ENCODE measurements around the gene RNASEH2C.
"Not testable (repeated sequence)": the region's sequence is repeated elsewhere in the genome, so short reads cannot be mapped to it uniquely, and the experiment has no call there.

Gene RNASEH2C

GRCh38 chr11:65716774-65717405 lies 3.7 kb downstream of the RNASEH2C start:
- Histone ChIP-seq H3K4me3 (ENCODE audit: low read depth in 1 of 2, low read length in 2 of 2) (no peak overlapping the region), H3K27ac (ENCODE audit: low read length) (no peak overlapping the region), H3K9me3 (ENCODE audit: control insufficient read depth in 1 of 2, low read length in 2 of 2) (no peaks in the 10 kb centered on the region), H3K36me3 (ENCODE audit: control insufficient read depth in 1 of 2, insufficient read depth in 2 of 2, low read length in 2 of 2) (peaks cover 51 to 67% of the 10 kb centered on the region in 2 donors), H3K4me1 (ENCODE audit: control insufficient read depth in 1 of 2, insufficient read depth in 2 of 2, low read length in 2 of 2) (peaks cover 12 to 36% of the 10 kb centered on the region in 2 donors), H3K27me3 (ENCODE audit: low read depth, low read length) (no peaks in the 10 kb centered on the region)

GRCh38 chr11:65716302-65716701 lies 4.3 kb downstream of the RNASEH2C start:
- Histone ChIP-seq H3K4me3 (ENCODE audit: low read depth in 1 of 2, low read length in 2 of 2) (no peak overlapping the region), H3K27me3 (ENCODE audit: low read depth, low read length) (no peaks in the 10 kb centered on the region), H3K36me3 (ENCODE audit: control insufficient read depth in 1 of 2, insufficient read depth in 2 of 2, low read length in 2 of 2) (peaks cover 51 to 68% of the 10 kb centered on the region in 2 donors), H3K9me3 (ENCODE audit: control insufficient read depth in 1 of 2, low read length in 2 of 2) (no peaks in the 10 kb centered on the region), H3K27ac (ENCODE audit: low read length) (no peak overlapping the region), H3K4me1 (ENCODE audit: control insufficient read depth in 1 of 2, insufficient read depth in 2 of 2, low read length in 2 of 2) (peaks cover 12 to 36% of the 10 kb centered on the region in 2 donors)

- peaks cover 8 to 31% of the 10 kb centered on the region in 2 donors for H3K4me1 ChIP-seq (ENCODE audit: control insufficient read depth in 1 of 2, insufficient read depth in 2 of 2, low read length in 2 of 2)
- no peaks in the 10 kb centered on the region for H3K9me3 ChIP-seq (ENCODE audit: control insufficient read depth in 1 of 2, low read length in 2 of 2)
- peaks cover 51 to 65% of the 10 kb centered on the region in 2 donors for H3K36me3 ChIP-seq (ENCODE audit: control insufficient read depth in 1 of 2, insufficient read depth in 2 of 2, low read length in 2 of 2)
- H3K27ac ChIP-seq (ENCODE audit: low read length): no peak overlapping the region
- no peak overlapping the region for H3K4me3 ChIP-seq (ENCODE audit: low read depth in 1 of 2, low read length in 2 of 2)
- no peaks in the 10 kb centered on the region for H3K27me3 ChIP-seq (ENCODE audit: low read depth, low read length)
These were observed 6.2 kb downstream of the RNASEH2C start for GRCh38 chr11:65714433-65714832.

- H3K36me3 ChIP-seq (ENCODE audit: control insufficient read depth in 1 of 2, insufficient read depth in 2 of 2, low read length in 2 of 2): peaks cover 44 to 55% of the 10 kb centered on the region in 2 donors
- H3K4me3 ChIP-seq (ENCODE audit: low read depth in 1 of 2, low read length in 2 of 2): peak overlapping the region; percentile 67 to 84
- no peaks in the 10 kb centered on the region for H3K9me3 ChIP-seq (ENCODE audit: control insufficient read depth in 1 of 2, low read length in 2 of 2)
- H3K4me1 ChIP-seq (ENCODE audit: control insufficient read depth in 1 of 2, insufficient read depth in 2 of 2, low read length in 2 of 2): peaks cover 0 to 20% of the 10 kb centered on the region in 2 donors
- peak overlapping the region; percentile 95 for H3K27ac ChIP-seq (ENCODE audit: low read length)
- H3K27me3 ChIP-seq (ENCODE audit: low read depth, low read length): no peaks in the 10 kb centered on the region
These were observed 7.2 kb downstream of the RNASEH2C start for GRCh38 chr11:65713212-65713969.

- no peaks in the 10 kb centered on the region for H3K27me3 ChIP-seq (ENCODE audit: low read depth, low read length)
- H3K4me1 ChIP-seq (ENCODE audit: control insufficient read depth in 1 of 2, insufficient read depth in 2 of 2, low read length in 2 of 2): peaks cover 0 to 14% of the 10 kb centered on the region in 2 donors
- peaks cover 36 to 48% of the 10 kb centered on the region in 2 donors for H3K36me3 ChIP-seq (ENCODE audit: control insufficient read depth in 1 of 2, insufficient read depth in 2 of 2, low read length in 2 of 2)
- H3K4me3 ChIP-seq (ENCODE audit: low read depth in 1 of 2, low read length in 2 of 2): peak overlapping the region; percentile 67 to 84
- H3K9me3 ChIP-seq (ENCODE audit: control insufficient read depth in 1 of 2, low read length in 2 of 2): no peaks in the 10 kb centered on the region
- H3K27ac ChIP-seq (ENCODE audit: low read length): peak overlapping the region; percentile 95
These were observed 7.9 kb downstream of the RNASEH2C start for GRCh38 chr11:65712633-65713076.

- Histone ChIP-seq H3K4me1 (ENCODE audit: control insufficient read depth in 1 of 2, insufficient read depth in 2 of 2, low read length in 2 of 2) (peaks cover 0 to 14% of the 10 kb centered on the region in 2 donors), H3K27ac (ENCODE audit: low read length) (peak within 1 kb of the TSS; percentile 95), H3K27me3 (ENCODE audit: low read depth, low read length) (no peaks in the 10 kb centered on the region), H3K4me3 (ENCODE audit: low read depth in 1 of 2, low read length in 2 of 2) (peak within 1 kb of the TSS; percentile 67 to 84), H3K9me3 (ENCODE audit: control insufficient read depth in 1 of 2, low read length in 2 of 2) (no peaks in the 10 kb centered on the region), H3K36me3 (ENCODE audit: control insufficient read depth in 1 of 2, insufficient read depth in 2 of 2, low read length in 2 of 2) (peaks cover 30 to 41% of the 10 kb centered on the region in 2 donors)
These were observed 8.6 kb downstream of the RNASEH2C start, which contains the start of gene KAT5 for GRCh38 chr11:65711785-65712632. Gene KAT5, plus strand, starts transcription at chr11:65712252. Its CDS starts 16 bp downstream, at chr11:65712268.

- Histone ChIP-seq H3K36me3 (ENCODE audit: control insufficient read depth in 1 of 2, insufficient read depth in 2 of 2, low read length in 2 of 2) (peaks cover 17 to 27% of the 10 kb centered on the region in 2 donors), H3K27ac (ENCODE audit: low read length) (no peak overlapping the region), H3K4me1 (ENCODE audit: control insufficient read depth in 1 of 2, insufficient read depth in 2 of 2, low read length in 2 of 2) (peaks cover 0 to 18% of the 10 kb centered on the region in 2 donors), H3K9me3 (ENCODE audit: control insufficient read depth in 1 of 2, low read length in 2 of 2) (no peaks in the 10 kb centered on the region), H3K27me3 (ENCODE audit: low read depth, low read length) (no peaks in the 10 kb centered on the region), H3K4me3 (ENCODE audit: low read depth in 1 of 2, low read length in 2 of 2) (no peak overlapping the region)
These were observed 10.2 kb downstream of the RNASEH2C start for GRCh38 chr11:65710421-65710820.

- H3K4me3 ChIP-seq (ENCODE audit: low read depth in 1 of 2, low read length in 2 of 2): no peak overlapping the region
- peaks cover 0 to 18% of the 10 kb centered on the region in 2 donors for H3K4me1 ChIP-seq (ENCODE audit: control insufficient read depth in 1 of 2, insufficient read depth in 2 of 2, low read length in 2 of 2)
- H3K27ac ChIP-seq (ENCODE audit: low read length): no peak overlapping the region
- no peaks in the 10 kb centered on the region for H3K9me3 ChIP-seq (ENCODE audit: control insufficient read depth in 1 of 2, low read length in 2 of 2)
- H3K27me3 ChIP-seq (ENCODE audit: low read depth, low read length): no peaks in the 10 kb centered on the region
- H3K36me3 ChIP-seq (ENCODE audit: control insufficient read depth in 1 of 2, insufficient read depth in 2 of 2, low read length in 2 of 2): peaks cover 10 to 21% of the 10 kb centered on the region in 2 donors
These were observed 10.9 kb downstream of the RNASEH2C start for GRCh38 chr11:65709661-65710060.

- Histone ChIP-seq H3K27me3 (ENCODE audit: low read depth, low read length) (no peaks in the 10 kb centered on the region), H3K4me1 (ENCODE audit: control insufficient read depth in 1 of 2, insufficient read depth in 2 of 2, low read length in 2 of 2) (peaks cover 0 to 18% of the 10 kb centered on the region in 2 donors), H3K9me3 (ENCODE audit: control insufficient read depth in 1 of 2, low read length in 2 of 2) (no peaks in the 10 kb centered on the region), H3K27ac (ENCODE audit: low read length) (no peak overlapping the region), H3K36me3 (ENCODE audit: control insufficient read depth in 1 of 2, insufficient read depth in 2 of 2, low read length in 2 of 2) (peaks cover 2 to 9% of the 10 kb centered on the region in 2 donors), H3K4me3 (ENCODE audit: low read depth in 1 of 2, low read length in 2 of 2) (no peak overlapping the region)
These were observed 12.1 kb downstream of the RNASEH2C start for GRCh38 chr11:65708451-65708850.

- H3K9me3 ChIP-seq (ENCODE audit: control insufficient read depth in 1 of 2, low read length in 2 of 2); H3K4me3 ChIP-seq (ENCODE audit: low read depth in 1 of 2, low read length in 2 of 2); H3K36me3 ChIP-seq (ENCODE audit: control insufficient read depth in 1 of 2, insufficient read depth in 2 of 2, low read length in 2 of 2); H3K27ac ChIP-seq (ENCODE audit: low read length); H3K27me3 ChIP-seq (ENCODE audit: low read depth, low read length); H3K4me1 ChIP-seq (ENCODE audit: control insufficient read depth in 1 of 2, insufficient read depth in 2 of 2, low read length in 2 of 2): not testable (repeated sequence)
These were observed 13.6 kb downstream of the RNASEH2C start for GRCh38 chr11:65707002-65707401.

- H3K9me3 ChIP-seq (ENCODE audit: control insufficient read depth in 1 of 2, low read length in 2 of 2); H3K27ac ChIP-seq (ENCODE audit: low read length); H3K27me3 ChIP-seq (ENCODE audit: low read depth, low read length); H3K36me3 ChIP-seq (ENCODE audit: control insufficient read depth in 1 of 2, insufficient read depth in 2 of 2, low read length in 2 of 2); H3K4me1 ChIP-seq (ENCODE audit: control insufficient read depth in 1 of 2, insufficient read depth in 2 of 2, low read length in 2 of 2); H3K4me3 ChIP-seq (ENCODE audit: low read depth in 1 of 2, low read length in 2 of 2): not testable (repeated sequence)
These were observed 14.3 kb downstream of the RNASEH2C start for GRCh38 chr11:65706303-65706763.

Data from muscle layer of duodenum (tissue), 2 donors.